22Rv1 (cell line): Measurements from ENCODE around the gene SLIT1.

Experiments used
- CTCF ChIP-seq: fragments of 450-650 bp; IDR thresholded peaks from 2 replicates; pipeline ENCODE4 v1.5.1; 2017; ENCODE audit warnings: mild to moderate bottlenecking
- ZFX ChIP-seq: fragments of 450-650 bp; IDR thresholded peaks from 2 replicates; pipeline ENCODE4 v1.6.1; 2017; ENCODE audit warnings: antibody characterized with exemption, borderline replicate concordance

- no peak for TF ChIP-seq CTCF
- TF ChIP-seq ZFX, result no peak
Observed at GRCh38 chr10:97013983-97014382, 171.8 kb downstream of the SLIT1 start.
